ENCODE results near the gene CNPY4. TPM values are rescaled to one million over a fixed set of nuclear protein-coding genes. Genes with fewer than 3 reads are reported as not detected.

Gene CNPY4
- total and polyA plus RNA-seq, 10 of the 15 experiments (the other 5 are each of a cell fraction or from before 2014, with no cell fraction given), result 2.5 to 9.2 (median 6.8) TPM

- TF ChIP-seq, protein P1, sequence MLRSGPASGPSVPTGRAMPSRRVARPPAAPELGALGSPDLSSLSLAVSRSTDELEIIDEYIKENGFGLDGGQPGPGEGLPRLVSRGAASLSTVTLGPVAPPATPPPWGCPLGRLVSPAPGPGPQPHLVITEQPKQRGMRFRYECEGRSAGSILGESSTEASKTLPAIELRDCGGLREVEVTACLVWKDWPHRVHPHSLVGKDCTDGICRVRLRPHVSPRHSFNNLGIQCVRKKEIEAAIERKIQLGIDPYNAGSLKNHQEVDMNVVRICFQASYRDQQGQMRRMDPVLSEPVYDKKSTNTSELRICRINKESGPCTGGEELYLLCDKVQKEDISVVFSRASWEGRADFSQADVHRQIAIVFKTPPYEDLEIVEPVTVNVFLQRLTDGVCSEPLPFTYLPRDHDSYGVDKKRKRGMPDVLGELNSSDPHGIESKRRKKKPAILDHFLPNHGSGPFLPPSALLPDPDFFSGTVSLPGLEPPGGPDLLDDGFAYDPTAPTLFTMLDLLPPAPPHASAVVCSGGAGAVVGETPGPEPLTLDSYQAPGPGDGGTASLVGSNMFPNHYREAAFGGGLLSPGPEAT (IDR thresholded peaks at IDR 0.05; ENCODE audit: low read depth), result no peak
- TF ChIP-seq GABPA (IDR thresholded peaks at IDR 0.05; ENCODE audit: low read depth) (no peak), SMC3 (IDR thresholded peaks at IDR 0.05; ENCODE audit: borderline replicate concordance, low read length) (peak; percentile 93)
Measured at GRCh38 chr7:100132697-100133151, 13.3 kb downstream of the CNPY4 start (continued).

DNA sequence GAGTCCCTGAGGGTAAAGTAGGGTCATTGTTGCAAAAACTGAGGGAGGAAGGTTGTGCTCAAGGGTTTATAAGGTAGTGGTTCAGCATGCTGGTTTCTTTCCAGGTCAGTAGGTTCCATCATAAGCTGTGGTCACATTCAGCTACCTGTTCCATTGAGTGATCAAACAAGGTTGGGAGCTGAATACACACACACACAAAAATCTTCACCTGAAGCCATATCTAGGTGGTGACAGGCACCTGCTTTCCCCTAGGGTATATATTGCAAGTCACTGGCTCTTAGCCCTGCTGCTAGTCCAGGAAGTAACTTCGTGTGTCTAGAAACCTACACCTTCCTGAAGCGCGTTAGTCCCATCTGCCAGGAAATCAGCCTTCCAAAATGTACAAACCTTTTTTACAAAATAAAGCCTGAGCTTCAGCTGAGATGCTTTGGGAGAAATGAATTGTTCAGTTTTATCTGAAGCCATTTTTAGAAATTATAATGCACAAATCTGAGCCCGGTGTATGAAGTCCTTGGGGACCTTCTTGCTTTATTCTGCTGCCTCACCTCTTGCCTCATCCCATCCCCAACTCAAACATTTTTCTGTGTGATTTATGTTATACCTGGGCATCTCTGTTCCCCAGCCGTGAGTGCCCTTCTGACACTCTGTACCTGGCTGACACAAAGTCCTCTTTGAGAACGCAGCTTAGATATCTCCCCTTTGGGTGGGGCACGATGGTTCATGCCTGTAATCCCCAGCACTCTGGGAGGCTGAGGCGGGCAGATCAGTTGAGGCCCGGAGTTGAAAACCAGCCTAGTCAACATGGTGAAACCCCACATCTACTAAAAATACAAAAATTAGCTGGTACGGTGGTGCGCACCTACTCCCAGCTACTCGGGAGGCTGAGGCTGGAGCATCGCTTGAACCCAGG, 18.7 kb downstream of the CNPY4 start:
- Histone ChIP-seq H3K36me3 (ENCODE audit: control insufficient read depth in 2 of 2, insufficient read depth in 2 of 2, low read length in 1 of 2) (no peaks in the 10 kb centered on the region), H3K4me1 (ENCODE audit: control insufficient read depth, insufficient read depth, low read length) (peaks cover 14% of the 10 kb centered on the region), H3K4me2 (ENCODE audit: control insufficient read depth, insufficient read depth) (peak overlapping the region; percentile 54), H3K4me3 (no peak overlapping the region), H3K9ac (ENCODE audit: control insufficient read depth, insufficient read depth, low read length) (peak overlapping the region; percentile 27; the same call in 1 of the 2 replicates), H3K27me3 (replicated peaks in 1 of 2; ENCODE audit: control insufficient read depth in 2 of 2, insufficient read depth in 2 of 2, low read length in 1 of 2) (no peaks in the 10 kb centered on the region), H3K27ac (ENCODE audit: control insufficient read depth, insufficient read depth) (no peak overlapping the region), H4K20me1 (ENCODE audit: control insufficient read depth, insufficient read depth) (no peaks in the 10 kb centered on the region), H2AFZ (ENCODE audit: control insufficient read depth, low read depth, low read length) (peak overlapping the region; percentile 89), H3K79me2 (ENCODE audit: control insufficient read depth, insufficient read depth, low read length) (no peaks in the 10 kb centered on the region), H3K9me3 (replicated peaks; ENCODE audit: control insufficient read depth, insufficient read depth, low read length) (no peaks in the 10 kb centered on the region; the same call in 2 of the 3 replicates)
- FAIRE-seq (peak; percentile 86), ATAC-seq (peak; percentile 73), DNase-seq (ENCODE audit: low read depth, low spot score) (no peak)
- ChIA-PET RAD21 (ENCODE audit: unreplicated experiment) (interaction anchor here (0.6 to 2.2 kb wide), 11 partner anchors 9 to 404 kb away, joined by 3 to 17 read pairs (median 4); partner anchors contain the start of gene LAMTOR4), CTCF (interaction anchor here (0.6 to 2.4 kb wide), 16 partner anchors 9 to 299 kb away, joined by 3 to 10 read pairs (median 4); partner anchors contain the start of genes AP4M1, LAMTOR4, MCM7 and PPP1R35), SMC1A (ENCODE audit: uncharacterized antibody, unreplicated experiment) (interaction anchor here (0.6 to 1.9 kb wide), 10 partner anchors 9 to 1177 kb away, joined by 3 to 12 read pairs (median 5); partner anchors contain the start of gene PVRIG), POLR2A (interaction anchor here (0.6 to 3.6 kb wide), 7 partner anchors 11 to 228 kb away, joined by 3 to 22 read pairs (median 3); partner anchors contain the start of gene LAMTOR4)
- WGBS (ENCODE audit: insufficient coverage, insufficient replicate concordance, low lambda C conversion rate, missing lambda C conversion rate), result 46% methylated on average over 13 of the region's 13 CpGs
- in situ Hi-C loops (cut with MboI) (no loop called here), intact Hi-C loops (cut with micrococcal nuclease; ENCODE audit: unreplicated experiment) (no loop called here)
- TF ChIP-seq PKNOX1 (IDR thresholded peaks at IDR 0.05) (peak; percentile 32), RUNX3 (IDR thresholded peaks at IDR 0.05; ENCODE audit: low read length) (peak; percentile 58; the same call in 1 of the 2 replicates), PAX5 (IDR thresholded peaks at IDR 0.05; ENCODE audit: borderline replicate concordance, low read depth, low read length) (peak; percentile 51; the same call in 1 of the 2 replicates), TCF7 (IDR thresholded peaks at IDR 0.05; ENCODE audit: borderline replicate concordance) (0 out of 2 replicates have a peak, but pooled peaks have one; percentile 66), MTA3 (IDR thresholded peaks at IDR 0.05; ENCODE audit: borderline replicate concordance, low read length) (no peak), NBN (IDR thresholded peaks at IDR 0.05) (peak; percentile 14; the same call in 1 of the 2 replicates), IKZF2 (IDR thresholded peaks at IDR 0.05) (peak in 1 of 2 experiments; percentile 16; a peak in 1 of 4 replicates)
- TF ChIP-seq, protein P2, sequence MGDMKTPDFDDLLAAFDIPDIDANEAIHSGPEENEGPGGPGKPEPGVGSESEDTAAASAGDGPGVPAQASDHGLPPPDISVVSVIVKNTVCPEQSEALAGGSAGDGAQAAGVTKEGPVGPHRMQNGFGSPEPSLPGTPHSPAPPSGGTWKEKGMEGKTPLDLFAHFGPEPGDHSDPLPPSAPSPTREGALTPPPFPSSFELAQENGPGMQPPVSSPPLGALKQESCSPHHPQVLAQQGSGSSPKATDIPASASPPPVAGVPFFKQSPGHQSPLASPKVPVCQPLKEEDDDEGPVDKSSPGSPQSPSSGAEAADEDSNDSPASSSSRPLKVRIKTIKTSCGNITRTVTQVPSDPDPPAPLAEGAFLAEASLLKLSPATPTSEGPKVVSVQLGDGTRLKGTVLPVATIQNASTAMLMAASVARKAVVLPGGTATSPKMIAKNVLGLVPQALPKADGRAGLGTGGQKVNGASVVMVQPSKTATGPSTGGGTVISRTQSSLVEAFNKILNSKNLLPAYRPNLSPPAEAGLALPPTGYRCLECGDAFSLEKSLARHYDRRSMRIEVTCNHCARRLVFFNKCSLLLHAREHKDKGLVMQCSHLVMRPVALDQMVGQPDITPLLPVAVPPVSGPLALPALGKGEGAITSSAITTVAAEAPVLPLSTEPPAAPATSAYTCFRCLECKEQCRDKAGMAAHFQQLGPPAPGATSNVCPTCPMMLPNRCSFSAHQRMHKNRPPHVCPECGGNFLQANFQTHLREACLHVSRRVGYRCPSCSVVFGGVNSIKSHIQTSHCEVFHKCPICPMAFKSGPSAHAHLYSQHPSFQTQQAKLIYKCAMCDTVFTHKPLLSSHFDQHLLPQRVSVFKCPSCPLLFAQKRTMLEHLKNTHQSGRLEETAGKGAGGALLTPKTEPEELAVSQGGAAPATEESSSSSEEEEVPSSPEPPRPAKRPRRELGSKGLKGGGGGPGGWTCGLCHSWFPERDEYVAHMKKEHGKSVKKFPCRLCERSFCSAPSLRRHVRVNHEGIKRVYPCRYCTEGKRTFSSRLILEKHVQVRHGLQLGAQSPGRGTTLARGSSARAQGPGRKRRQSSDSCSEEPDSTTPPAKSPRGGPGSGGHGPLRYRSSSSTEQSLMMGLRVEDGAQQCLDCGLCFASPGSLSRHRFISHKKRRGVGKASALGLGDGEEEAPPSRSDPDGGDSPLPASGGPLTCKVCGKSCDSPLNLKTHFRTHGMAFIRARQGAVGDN (IDR thresholded peaks at IDR 0.05), result no peak
- no TSS peak for BruUV-seq (replicated peaks)

All from GM12878 (cell line).